IPS-18a (cell line): Measurements from ENCODE around the gene BBS9.
"Not testable (repeated sequence)": the region's sequence is repeated elsewhere in the genome, so short reads cannot be mapped to it uniquely, and the experiment has no call there.

Experiments
- H3K27ac ChIP-seq: one replicate; pipeline ENCODE4 v1.5.1; 2013; ENCODE audit warnings: low read length
- H3K27me3 ChIP-seq: one replicate; pipeline ENCODE4 v1.6.1; 2013; ENCODE audit warnings: mild to moderate bottlenecking, low read length; ENCODE audit not compliant: control insufficient read depth, insufficient read depth
- H3K36me3 ChIP-seq: one replicate; pipeline ENCODE4 v1.6.1; 2013; ENCODE audit warnings: low read depth, low read length; ENCODE audit not compliant: control insufficient read depth
- H3K4me1 ChIP-seq: one replicate; pipeline ENCODE4 v1.6.1; 2013; ENCODE audit warnings: low read depth, low read length; ENCODE audit not compliant: control insufficient read depth
- H3K4me3 ChIP-seq: one replicate; pipeline ENCODE4 v1.5.1; 2013; ENCODE audit warnings: low read length
- H3K9ac ChIP-seq: one replicate; pipeline ENCODE4 v1.6.1; 2013; ENCODE audit warnings: mild to moderate bottlenecking, low read length, moderate library complexity
- H3K9me3 ChIP-seq: one replicate; pipeline ENCODE4 v1.6.1; 2013; ENCODE audit warnings: low read depth, low read length; ENCODE audit not compliant: control insufficient read depth

The BBS9 gene

GRCh38 chr7:33201821-33202220 is 72.5 kb downstream of the BBS9 start:
- Histone ChIP-seq H3K4me1 (no peaks in the 10 kb centered on the region), H3K4me3 (no peak overlapping the region), H3K36me3 (no peaks in the 10 kb centered on the region), H3K27me3 (no peaks in the 10 kb centered on the region), H3K27ac (no peak overlapping the region), H3K9ac (no peak overlapping the region), H3K9me3 (no peaks in the 10 kb centered on the region)

- Histone ChIP-seq H3K4me1 (peaks cover under 1% of the 10 kb centered on the region), H3K36me3 (no peaks in the 10 kb centered on the region), H3K27me3 (no peaks in the 10 kb centered on the region), H3K9ac (no peak overlapping the region), H3K27ac (no peak overlapping the region), H3K9me3 (no peaks in the 10 kb centered on the region), H3K4me3 (no peak overlapping the region)
Measured at GRCh38 chr7:33210958-33211357, 81.6 kb downstream of the BBS9 start.

DNA sequence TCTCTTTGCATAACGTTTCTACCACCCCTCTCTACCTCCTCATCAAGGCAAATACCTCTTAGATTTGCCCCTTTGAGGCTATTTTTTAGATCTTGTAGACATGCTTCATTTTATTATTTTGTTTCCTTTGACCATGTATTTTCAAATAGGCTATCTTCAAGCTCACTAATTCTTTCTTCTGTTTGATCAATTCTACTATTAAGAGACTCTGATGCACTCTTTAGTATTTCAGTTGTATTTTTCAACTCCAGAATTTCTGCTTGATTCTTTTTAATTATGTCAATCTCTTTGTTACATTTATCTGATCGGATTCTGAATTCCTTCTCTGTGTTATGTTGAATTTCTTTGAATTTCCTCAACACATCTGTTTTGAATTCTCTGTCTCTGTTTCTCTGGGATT is 82.8 kb downstream of the BBS9 start:
- Histone ChIP-seq H3K27me3 (no peaks in the 10 kb centered on the region), H3K4me1 (peaks cover 4% of the 10 kb centered on the region), H3K9me3 (no peaks in the 10 kb centered on the region), H3K9ac (no peak overlapping the region), H3K27ac (no peak overlapping the region), H3K4me3 (no peak overlapping the region), H3K36me3 (no peaks in the 10 kb centered on the region)

DNA sequence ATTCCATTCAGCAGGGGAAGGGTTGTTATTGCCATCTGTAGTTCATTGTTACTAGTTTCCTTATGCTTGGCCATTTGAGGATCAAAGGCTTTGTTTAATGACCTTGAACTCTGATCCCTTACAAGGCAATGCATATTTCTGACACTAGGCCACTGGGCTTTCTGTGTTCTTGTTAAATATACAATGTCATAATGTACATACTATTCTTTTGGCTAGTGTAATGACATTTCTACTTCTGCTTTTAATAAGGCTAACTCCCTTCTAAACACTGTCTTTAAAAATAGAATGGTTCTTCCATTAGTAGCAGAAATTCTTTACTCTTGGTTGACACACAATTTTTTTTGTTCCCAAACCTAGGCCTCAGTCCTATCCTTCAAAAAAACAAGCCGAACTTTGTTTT is 86.6 kb downstream of the BBS9 start:
- Histone ChIP-seq H3K4me1 (peaks cover 4% of the 10 kb centered on the region), H3K27ac (no peak overlapping the region), H3K4me3 (no peak overlapping the region), H3K9ac (no peak overlapping the region), H3K36me3 (no peaks in the 10 kb centered on the region), H3K27me3 (no peaks in the 10 kb centered on the region), H3K9me3 (no peaks in the 10 kb centered on the region)

- Histone ChIP-seq H3K9me3 (no peaks in the 10 kb centered on the region), H3K4me1 (peaks cover 4% of the 10 kb centered on the region), H3K27ac (no peak overlapping the region), H3K9ac (no peak overlapping the region), H3K36me3 (no peaks in the 10 kb centered on the region), H3K4me3 (no peak overlapping the region), H3K27me3 (no peaks in the 10 kb centered on the region)
Measured at GRCh38 chr7:33217595-33217994, 88.2 kb downstream of the BBS9 start.

- H3K27ac ChIP-seq, H3K4me3 ChIP-seq, H3K4me1 ChIP-seq, H3K36me3 ChIP-seq, H3K9ac ChIP-seq, H3K27me3 ChIP-seq, H3K9me3 ChIP-seq: not testable (repeated sequence)
Measured at GRCh38 chr7:33218841-33219535, 89.6 kb downstream of the BBS9 start.

DNA sequence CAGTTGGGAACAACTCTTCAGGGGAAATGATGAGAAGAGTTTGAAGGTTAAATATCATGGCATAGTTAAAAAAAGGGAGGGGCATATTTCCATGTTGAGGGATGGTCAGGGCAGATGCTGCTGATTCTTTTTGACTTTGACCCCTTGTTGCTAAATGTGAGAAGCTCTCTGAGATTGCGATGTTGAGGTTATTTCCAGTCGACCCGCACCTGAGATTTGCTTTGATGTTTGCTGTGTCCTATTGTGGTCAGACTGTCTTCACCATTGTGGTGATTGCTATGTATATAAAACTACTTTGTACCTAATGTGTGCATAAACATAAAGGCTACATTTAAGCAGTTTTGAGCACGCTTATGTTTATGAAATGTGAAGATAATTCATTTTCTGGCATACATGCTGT is 90.9 kb downstream of the BBS9 start:
- Histone ChIP-seq H3K9me3 (no peaks in the 10 kb centered on the region), H3K4me3 (no peak overlapping the region), H3K4me1 (peaks cover 4% of the 10 kb centered on the region), H3K27me3 (no peaks in the 10 kb centered on the region), H3K36me3 (no peaks in the 10 kb centered on the region), H3K9ac (no peak overlapping the region), H3K27ac (no peak overlapping the region)

DNA sequence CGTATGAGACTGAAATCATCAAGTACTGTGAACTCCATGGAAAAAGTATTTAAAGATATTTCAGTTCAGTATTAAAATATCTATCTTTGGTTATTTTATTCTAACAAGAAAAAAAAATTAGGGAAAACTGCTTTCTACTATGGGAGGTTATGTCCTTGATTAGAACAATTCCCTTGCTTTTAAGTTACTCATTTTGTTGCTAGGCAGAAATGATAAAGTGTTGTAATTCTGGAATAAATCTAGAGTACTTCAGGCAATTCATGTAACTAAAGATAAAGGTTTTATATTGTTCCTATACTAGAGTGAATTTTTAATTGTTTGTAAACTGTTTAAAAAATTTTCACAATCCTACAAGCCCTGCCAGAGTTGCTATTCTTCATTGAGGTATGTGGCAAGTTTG is 92.0 kb downstream of the BBS9 start:
- no peaks in the 10 kb centered on the region for H3K36me3 ChIP-seq
- no peaks in the 10 kb centered on the region for H3K9me3 ChIP-seq
- H3K27me3 ChIP-seq, result no peaks in the 10 kb centered on the region
- no peaks in the 10 kb centered on the region for H3K4me1 ChIP-seq
- no peak overlapping the region for H3K9ac ChIP-seq
- no peak overlapping the region for H3K4me3 ChIP-seq
- H3K27ac ChIP-seq, result no peak overlapping the region

GRCh38 chr7:33232632-33233145 is 103.3 kb downstream of the BBS9 start:
- Histone ChIP-seq H3K36me3 (no peaks in the 10 kb centered on the region), H3K27me3 (no peaks in the 10 kb centered on the region), H3K4me1 (no peaks in the 10 kb centered on the region), H3K9me3 (no peaks in the 10 kb centered on the region), H3K4me3 (no peak overlapping the region), H3K27ac (no peak overlapping the region), H3K9ac (no peak overlapping the region)

DNA sequence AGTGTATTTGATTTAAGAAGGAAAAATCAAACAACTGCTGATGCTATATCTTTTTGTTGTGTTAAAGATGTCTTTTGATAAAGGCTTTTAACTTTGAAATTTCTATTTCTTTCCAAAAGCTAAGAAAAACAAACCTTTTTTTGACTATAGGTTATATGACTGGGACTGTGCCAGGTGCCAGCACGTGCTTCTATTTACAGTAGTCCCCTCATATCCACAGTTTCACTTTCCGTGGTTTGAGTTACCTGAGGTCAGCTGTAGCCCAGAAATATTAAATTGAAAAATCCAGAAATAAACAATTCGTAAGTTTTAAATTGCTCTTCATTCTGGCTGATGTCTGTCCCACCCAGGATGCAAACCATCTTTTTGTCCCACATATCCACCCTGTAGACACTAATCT is 104.3 kb downstream of the BBS9 start:
- H3K4me3 ChIP-seq, result no peak overlapping the region
- H3K36me3 ChIP-seq, result no peaks in the 10 kb centered on the region
- H3K4me1 ChIP-seq, result no peaks in the 10 kb centered on the region
- no peak overlapping the region for H3K27ac ChIP-seq
- H3K27me3 ChIP-seq, result no peaks in the 10 kb centered on the region
- H3K9me3 ChIP-seq, result no peaks in the 10 kb centered on the region
- no peak overlapping the region for H3K9ac ChIP-seq

GRCh38 chr7:33237036-33237435 is 107.7 kb downstream of the BBS9 start:
- Histone ChIP-seq H3K4me1 (no peaks in the 10 kb centered on the region), H3K27me3 (no peaks in the 10 kb centered on the region), H3K9me3 (no peaks in the 10 kb centered on the region), H3K9ac (no peak overlapping the region), H3K36me3 (no peaks in the 10 kb centered on the region), H3K27ac (no peak overlapping the region), H3K4me3 (no peak overlapping the region)

DNA sequence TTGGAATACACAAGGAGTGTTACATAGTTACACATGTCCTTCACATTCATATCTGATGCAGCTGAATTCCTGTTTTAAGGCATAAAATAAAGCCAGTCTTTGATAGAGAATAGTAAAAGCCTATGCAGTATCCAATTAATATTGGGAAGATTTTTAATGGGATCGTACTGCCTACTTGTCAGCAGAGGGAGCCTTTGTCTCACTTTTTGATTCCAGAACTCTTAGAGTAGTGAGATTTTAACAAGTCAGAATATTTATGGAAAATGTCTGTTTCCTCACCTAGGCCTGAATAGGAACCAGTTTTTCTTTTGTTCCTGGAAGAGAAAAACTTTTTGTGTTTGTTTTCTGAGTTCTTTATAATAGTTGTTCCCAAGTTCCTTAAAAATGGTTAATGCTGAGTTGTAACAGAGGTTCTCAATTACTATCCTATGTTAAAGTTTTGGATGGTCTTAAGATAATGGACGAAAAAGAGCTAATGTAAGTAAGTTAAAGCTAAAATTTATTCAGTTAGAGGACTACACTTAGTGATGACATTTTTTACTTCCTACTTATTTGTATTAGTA is 114.0 kb downstream of the BBS9 start:
- no peak overlapping the region for H3K9ac ChIP-seq
- no peaks in the 10 kb centered on the region for H3K9me3 ChIP-seq
- no peaks in the 10 kb centered on the region for H3K36me3 ChIP-seq
- no peaks in the 10 kb centered on the region for H3K27me3 ChIP-seq
- no peaks in the 10 kb centered on the region for H3K4me1 ChIP-seq
- H3K27ac ChIP-seq, result no peak overlapping the region
- no peak overlapping the region for H3K4me3 ChIP-seq
